Measurements from ENCODE around the gene PLAAT1. TPM values are rescaled to one million over a fixed set of nuclear protein-coding genes. Genes with fewer than 3 reads are reported as not detected.

Gene PLAAT1
- total and polyA plus RNA-seq, 2 experiments from 2014 or later, result 0.87 to 1.4 TPM

DNA sequence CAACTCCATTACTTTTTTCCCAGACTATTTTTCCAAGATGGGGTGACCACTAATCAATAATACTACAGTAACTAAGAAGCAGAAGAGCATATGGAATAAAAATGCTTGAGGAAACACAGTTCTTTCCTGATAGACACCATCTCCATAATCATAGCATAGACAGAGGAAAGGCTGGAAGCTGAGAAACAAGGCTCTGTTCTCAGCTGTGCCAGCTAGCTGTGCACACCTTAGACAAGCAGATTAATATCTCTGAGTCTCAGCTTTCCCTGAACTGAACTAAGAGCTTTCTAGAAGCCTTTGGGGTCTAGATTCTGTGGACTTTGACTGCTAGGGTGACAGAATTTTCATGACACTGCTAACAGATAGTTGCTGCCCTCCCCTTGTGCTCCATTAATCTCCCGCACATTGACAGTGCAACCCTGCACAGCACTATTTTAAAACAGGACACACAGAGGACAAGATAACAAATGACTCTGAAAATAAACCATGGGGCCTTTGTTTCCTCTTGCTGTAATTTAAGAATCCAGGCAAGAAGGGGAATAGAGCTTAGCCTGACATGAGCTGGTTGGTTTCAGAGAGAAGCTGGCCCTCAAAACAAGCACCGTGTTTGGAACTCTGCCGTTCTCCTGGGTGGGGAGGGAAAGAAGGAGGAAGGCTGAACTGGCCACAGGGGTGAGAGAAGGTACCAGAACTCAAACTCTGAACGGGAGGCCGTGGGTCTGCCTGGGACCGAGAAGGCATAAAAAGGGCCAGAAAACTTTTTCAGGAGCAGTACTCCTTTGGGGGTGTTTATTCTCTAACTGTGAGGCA is 70.1 kb downstream of the PLAAT1 start:
- 75% methylated on average over 6 of the region's 6 CpGs for WGBS (ENCODE audit: low lambda C conversion rate, missing lambda C conversion rate)

DNA sequence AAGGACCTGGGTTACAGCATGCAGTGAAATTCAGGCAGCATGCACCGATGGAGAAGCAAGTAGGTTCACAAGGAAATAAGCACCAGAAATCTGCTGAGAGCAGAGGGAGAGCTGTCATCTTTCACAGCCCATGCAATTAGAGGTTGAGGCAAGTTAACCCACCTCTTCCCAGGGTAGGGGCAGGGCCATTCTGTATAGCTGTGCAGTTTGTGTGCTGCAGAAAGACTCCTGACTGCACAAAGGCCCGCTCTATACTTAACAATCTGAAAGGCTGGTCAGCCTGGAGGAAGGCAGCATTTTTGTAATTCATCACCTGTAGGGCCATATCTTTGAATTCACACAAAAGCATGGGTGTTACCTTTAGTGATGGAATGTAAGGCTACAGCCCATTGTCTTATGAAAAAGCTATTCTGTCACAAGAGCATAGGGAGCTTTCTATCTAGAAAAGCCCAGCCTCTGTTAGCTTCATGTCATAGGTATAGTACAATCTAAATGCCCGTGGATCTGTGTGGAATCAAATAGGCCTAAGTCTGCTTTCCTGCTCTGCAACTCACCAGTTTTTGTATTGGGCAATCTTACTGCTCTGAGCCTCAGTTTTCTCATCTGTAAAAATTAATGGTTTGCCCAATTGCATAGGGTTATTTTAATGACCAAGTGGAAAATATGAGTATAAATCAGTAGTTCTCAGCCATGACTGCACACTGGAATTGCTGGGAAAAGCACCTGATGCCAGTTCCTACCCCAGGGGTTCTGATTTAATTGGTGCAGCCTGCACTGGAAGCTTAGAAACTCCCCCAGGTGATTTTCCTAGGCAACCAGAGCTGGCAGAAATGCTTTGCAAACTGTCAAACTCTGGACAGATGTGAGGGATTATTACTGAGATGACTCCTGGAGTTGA is 72.3 kb downstream of the PLAAT1 start:
- H3K9me2 ChIP-seq (replicated peaks; ENCODE audit: insufficient read depth), result no peaks in the 10 kb centered on the region
- H3K4me2 ChIP-seq, result no peak overlapping the region
- no peaks in the 10 kb centered on the region for H3K27me3 ChIP-seq
- TF ChIP-seq EZH2 (IDR thresholded peaks at IDR 0.05; ENCODE audit: borderline replicate concordance) (no peak), EZH2phosphoT487 (IDR thresholded peaks at IDR 0.05; ENCODE audit: low read depth, severe bottlenecking, unreplicated experiment) (no peak)
- TF ChIP-seq, protein P1, sequence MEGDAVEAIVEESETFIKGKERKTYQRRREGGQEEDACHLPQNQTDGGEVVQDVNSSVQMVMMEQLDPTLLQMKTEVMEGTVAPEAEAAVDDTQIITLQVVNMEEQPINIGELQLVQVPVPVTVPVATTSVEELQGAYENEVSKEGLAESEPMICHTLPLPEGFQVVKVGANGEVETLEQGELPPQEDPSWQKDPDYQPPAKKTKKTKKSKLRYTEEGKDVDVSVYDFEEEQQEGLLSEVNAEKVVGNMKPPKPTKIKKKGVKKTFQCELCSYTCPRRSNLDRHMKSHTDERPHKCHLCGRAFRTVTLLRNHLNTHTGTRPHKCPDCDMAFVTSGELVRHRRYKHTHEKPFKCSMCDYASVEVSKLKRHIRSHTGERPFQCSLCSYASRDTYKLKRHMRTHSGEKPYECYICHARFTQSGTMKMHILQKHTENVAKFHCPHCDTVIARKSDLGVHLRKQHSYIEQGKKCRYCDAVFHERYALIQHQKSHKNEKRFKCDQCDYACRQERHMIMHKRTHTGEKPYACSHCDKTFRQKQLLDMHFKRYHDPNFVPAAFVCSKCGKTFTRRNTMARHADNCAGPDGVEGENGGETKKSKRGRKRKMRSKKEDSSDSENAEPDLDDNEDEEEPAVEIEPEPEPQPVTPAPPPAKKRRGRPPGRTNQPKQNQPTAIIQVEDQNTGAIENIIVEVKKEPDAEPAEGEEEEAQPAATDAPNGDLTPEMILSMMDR (IDR thresholded peaks at IDR 0.05; ENCODE audit: poor library complexity), result no peak
- WGBS (ENCODE audit: low lambda C conversion rate, missing lambda C conversion rate), result 90% methylated on average over 3 of the region's 3 CpGs
- H3K4me1 ChIP-seq (ENCODE audit: insufficient read depth), result no peaks in the 10 kb centered on the region
- no peaks in the 10 kb centered on the region for H3K9me3 ChIP-seq (ENCODE audit: low read depth)
- no peaks in the 10 kb centered on the region for H3K36me3 ChIP-seq (replicated peaks; ENCODE audit: insufficient read depth, low read depth)
- no peaks in the 10 kb centered on the region for H3K79me2 ChIP-seq
- no peak for DNase-seq (ENCODE audit: low spot score)
- H3K4me3 ChIP-seq, result no peak overlapping the region
- H4K20me1 ChIP-seq (ENCODE audit: insufficient read depth, poor library complexity, severe bottlenecking), result no peaks in the 10 kb centered on the region
- H3K27ac ChIP-seq, result no peak overlapping the region
- no peak overlapping the region for H2AFZ ChIP-seq

More for the DNA sequence above, 70.1 kb downstream of the PLAAT1 start:
- no peaks in the 10 kb centered on the region for H3K4me1 ChIP-seq (ENCODE audit: insufficient read depth)
- H3K9me2 ChIP-seq (replicated peaks; ENCODE audit: insufficient read depth), result no peaks in the 10 kb centered on the region
- H3K4me3 ChIP-seq, result no peak overlapping the region
- H2AFZ ChIP-seq, result no peak overlapping the region
- H3K36me3 ChIP-seq (replicated peaks; ENCODE audit: insufficient read depth, low read depth), result no peaks in the 10 kb centered on the region
- H3K9me3 ChIP-seq (ENCODE audit: low read depth), result no peaks in the 10 kb centered on the region
- H3K4me2 ChIP-seq, result no peak overlapping the region
- H4K20me1 ChIP-seq (ENCODE audit: insufficient read depth, poor library complexity, severe bottlenecking), result no peaks in the 10 kb centered on the region
- no peak for DNase-seq (ENCODE audit: low spot score)
- H3K79me2 ChIP-seq, result no peaks in the 10 kb centered on the region
- TF ChIP-seq, protein P1 (IDR thresholded peaks at IDR 0.05; ENCODE audit: poor library complexity), result no peak
- TF ChIP-seq EZH2phosphoT487 (IDR thresholded peaks at IDR 0.05; ENCODE audit: low read depth, severe bottlenecking, unreplicated experiment), result no peak
- TF ChIP-seq EZH2 (IDR thresholded peaks at IDR 0.05; ENCODE audit: borderline replicate concordance), result no peak
- H3K27ac ChIP-seq, result no peak overlapping the region
- H3K27me3 ChIP-seq, result no peaks in the 10 kb centered on the region

DNA sequence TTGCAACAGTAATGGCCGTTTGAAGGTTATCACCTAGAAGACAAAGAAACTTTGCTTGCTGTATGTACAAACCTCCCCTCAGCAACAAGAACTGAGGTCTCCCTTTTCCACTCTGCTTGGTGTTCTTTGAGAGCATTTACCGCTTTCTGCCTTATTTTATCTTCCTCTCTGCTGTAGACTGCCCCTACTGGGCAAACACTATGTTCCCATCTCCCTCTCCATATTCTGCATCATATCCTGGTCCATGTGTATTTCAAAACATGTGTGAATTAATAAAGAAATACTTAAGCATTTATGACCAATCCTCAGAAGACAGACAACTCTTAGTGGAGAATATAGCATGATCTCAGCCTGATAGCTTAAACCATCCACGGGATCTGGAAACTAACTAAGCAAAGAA is 73.1 kb downstream of the PLAAT1 start:
- Histone ChIP-seq H3K9me2 (replicated peaks; ENCODE audit: insufficient read depth) (no peaks in the 10 kb centered on the region), H3K4me1 (ENCODE audit: insufficient read depth) (no peaks in the 10 kb centered on the region), H3K4me3 (no peak overlapping the region), H3K27me3 (no peaks in the 10 kb centered on the region), H3K27ac (no peak overlapping the region), H3K4me2 (no peak overlapping the region), H2AFZ (no peak overlapping the region), H3K9me3 (ENCODE audit: low read depth) (no peaks in the 10 kb centered on the region), H3K36me3 (replicated peaks; ENCODE audit: insufficient read depth, low read depth) (no peaks in the 10 kb centered on the region), H4K20me1 (ENCODE audit: insufficient read depth, poor library complexity, severe bottlenecking) (no peaks in the 10 kb centered on the region), H3K79me2 (no peaks in the 10 kb centered on the region)
- TF ChIP-seq, protein P1 (IDR thresholded peaks at IDR 0.05; ENCODE audit: poor library complexity), result no peak
- no peak for TF ChIP-seq EZH2phosphoT487 (IDR thresholded peaks at IDR 0.05; ENCODE audit: low read depth, severe bottlenecking, unreplicated experiment)
- TF ChIP-seq EZH2 (IDR thresholded peaks at IDR 0.05; ENCODE audit: borderline replicate concordance), result no peak
- WGBS (ENCODE audit: low lambda C conversion rate, missing lambda C conversion rate), result 85% methylated on average over 3 of the region's 3 CpGs
- no peak for DNase-seq (ENCODE audit: low spot score)

All from hepatocyte (in vitro differentiated cells).